DOHH2 (cell line): ENCODE measurements around the gene PCNX3.

Source experiments
- H3F3A ChIP-seq: fragments of 200-600 bp; sonication (generic), shearing (Covaris generic); 2 replicates; pipeline ENCODE4 v1.6.0; 2016; ENCODE audit warnings: antibody characterized with exemption, mild to moderate bottlenecking; ENCODE audit not compliant: control insufficient read depth, insufficient read depth
- H3K27ac ChIP-seq: fragments of 200-600 bp; sonication (generic); 2 replicates; pipeline ENCODE4 v1.5.1; 2014; ENCODE audit warnings: low read depth, mild to moderate bottlenecking, low read length, moderate library complexity
- H3K27me3 ChIP-seq: fragments of 200-600 bp; sonication (generic); 2 replicates; pipeline ENCODE4 v1.6.1; 2014; ENCODE audit warnings: mild to moderate bottlenecking, low read length, mixed read lengths; ENCODE audit not compliant: control insufficient read depth
- H3K36me3 ChIP-seq: fragments of 200-600 bp; sonication (generic); 2 replicates; pipeline ENCODE4 v1.6.1; 2014; ENCODE audit warnings: mild to moderate bottlenecking, low read length, moderate library complexity, mixed read lengths; ENCODE audit not compliant: control insufficient read depth
- H3K4me1 ChIP-seq: fragments of 200-600 bp; sonication (generic); 2 replicates; pipeline ENCODE4 v1.6.1; 2014; ENCODE audit warnings: mild to moderate bottlenecking, low read length, mixed read lengths; ENCODE audit not compliant: control insufficient read depth
- H3K4me2 ChIP-seq: fragments of 200-600 bp; sonication (generic); 2 replicates; pipeline ENCODE4 v1.6.0; 2014; ENCODE audit warnings: mild to moderate bottlenecking, low read length, moderate library complexity
- H3K4me3 ChIP-seq: fragments of 200-600 bp; sonication (generic); 2 replicates; pipeline ENCODE4 v1.5.1; 2014; ENCODE audit warnings: mild to moderate bottlenecking, low read length, mixed read lengths
- H3K79me2 ChIP-seq: fragments of 200-600 bp; sonication (generic); 2 replicates; pipeline ENCODE4 v1.6.1; 2014; ENCODE audit warnings: mild to moderate bottlenecking, low read length, mixed read lengths; ENCODE audit not compliant: control insufficient read depth
- H3K9me2 ChIP-seq: fragments of 200-600 bp; sonication (generic); replicated peaks from 2 replicates; pipeline ENCODE4 v1.6.1; 2014; ENCODE audit warnings: mild to moderate bottlenecking, low read length, mixed read lengths; ENCODE audit not compliant: control insufficient read depth
- H3K9me3 ChIP-seq: fragments of 200-600 bp; sonication (generic); 2 replicates; pipeline ENCODE4 v1.6.1; 2014; ENCODE audit warnings: antibody characterized with exemption, low read length, mixed read lengths; ENCODE audit not compliant: control insufficient read depth, insufficient read depth
- H4K20me1 ChIP-seq: fragments of 200-600 bp; sonication (generic); 2 replicates; pipeline ENCODE4 v1.6.0; 2014; ENCODE audit warnings: low read depth, mild to moderate bottlenecking, antibody characterized with exemption, low read length, moderate library complexity; ENCODE audit not compliant: control insufficient read depth, insufficient read depth
- CTCF ChIP-seq: fragments of 200-600 bp; sonication (generic); IDR thresholded peaks from one replicate; pipeline ENCODE4 v1.5.1; 2014; ENCODE audit warnings: antibody characterized with exemption, mild to moderate bottlenecking, low read depth, low read length; ENCODE audit not compliant: poor library complexity, severe bottlenecking
- EZH2phosphoT487 ChIP-seq: fragments of 200-600 bp; sonication (generic); IDR thresholded peaks from 2 replicates; pipeline ENCODE4 v1.6.1; 2017; ENCODE audit warnings: borderline replicate concordance, mild to moderate bottlenecking, antibody characterized with exemption, low read length, moderate library complexity, mixed read lengths

PCNX3 gene

DNA sequence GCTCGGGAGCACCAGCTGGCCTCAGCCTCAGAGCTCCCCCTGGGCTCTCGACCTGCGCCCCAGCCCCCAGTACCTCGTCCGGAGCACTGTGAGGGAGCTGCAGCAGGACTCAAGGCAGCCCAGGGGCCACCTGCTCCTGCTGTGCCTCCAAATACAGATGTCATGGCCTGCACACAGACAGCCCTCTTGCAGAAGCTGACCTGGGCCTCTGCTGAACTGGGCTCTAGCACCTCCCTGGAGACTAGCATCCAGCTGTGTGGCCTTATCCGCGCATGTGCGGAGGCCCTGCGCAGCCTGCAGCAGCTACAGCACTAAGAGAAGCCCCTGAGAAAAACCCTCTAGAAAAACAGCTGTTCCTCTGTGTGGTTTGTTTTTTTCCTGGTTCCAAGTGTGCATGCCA, 44.2 kb upstream of the PCNX3 start:
- Histone ChIP-seq H3F3A (peaks cover 27% of the 10 kb centered on the region), H3K79me2 (peaks cover 66% of the 10 kb centered on the region), H3K4me2 (peak overlapping the region; percentile 87), H4K20me1 (0 out of 2 replicates have a peak, but pooled peaks cover 2% of the 10 kb centered on the region), H3K9me3 (no peaks in the 10 kb centered on the region), H3K4me1 (peaks cover 61% of the 10 kb centered on the region), H3K27me3 (no peaks in the 10 kb centered on the region), H3K36me3 (peaks cover 30% of the 10 kb centered on the region), H3K4me3 (peak overlapping the region; percentile 98), H3K27ac (peak overlapping the region; percentile 31; the same call in 1 of the 2 replicates), H3K9me2 (no peaks in the 10 kb centered on the region)
- TF ChIP-seq EZH2phosphoT487 (no peak), CTCF (no peak)

DNA sequence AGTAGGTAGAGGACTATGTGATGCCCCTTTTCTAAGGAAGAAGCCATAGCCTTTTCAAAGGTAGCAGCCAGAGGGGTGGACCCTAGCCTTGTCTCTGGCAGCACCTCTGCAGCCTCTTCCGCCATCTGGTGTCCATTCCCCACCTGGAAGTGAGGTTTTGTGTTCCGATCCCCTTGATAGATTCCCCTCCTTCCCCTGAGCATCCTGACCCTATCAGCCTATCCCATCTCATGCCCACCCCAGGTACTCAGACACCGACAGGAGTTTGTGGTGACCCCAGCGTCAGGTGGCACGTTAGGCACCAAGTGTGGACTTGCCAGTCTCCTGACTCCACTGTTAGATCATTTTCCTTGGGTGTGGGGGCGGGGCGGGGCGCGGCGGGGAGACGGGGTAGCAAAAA, 43.6 kb upstream of the PCNX3 start:
- TF ChIP-seq CTCF (peak; percentile 40), EZH2phosphoT487 (no peak)
- Histone ChIP-seq H3K4me2 (peak overlapping the region; percentile 87), H3K4me1 (peaks cover 61% of the 10 kb centered on the region), H4K20me1 (0 out of 2 replicates have a peak, but pooled peaks cover 2% of the 10 kb centered on the region), H3K79me2 (peaks cover 66% of the 10 kb centered on the region), H3K9me3 (no peaks in the 10 kb centered on the region), H3F3A (peaks cover 27% of the 10 kb centered on the region), H3K36me3 (peaks cover 26% of the 10 kb centered on the region), H3K27me3 (no peaks in the 10 kb centered on the region), H3K4me3 (peak overlapping the region; percentile 98), H3K9me2 (no peaks in the 10 kb centered on the region), H3K27ac (peak overlapping the region; percentile 31)

DNA sequence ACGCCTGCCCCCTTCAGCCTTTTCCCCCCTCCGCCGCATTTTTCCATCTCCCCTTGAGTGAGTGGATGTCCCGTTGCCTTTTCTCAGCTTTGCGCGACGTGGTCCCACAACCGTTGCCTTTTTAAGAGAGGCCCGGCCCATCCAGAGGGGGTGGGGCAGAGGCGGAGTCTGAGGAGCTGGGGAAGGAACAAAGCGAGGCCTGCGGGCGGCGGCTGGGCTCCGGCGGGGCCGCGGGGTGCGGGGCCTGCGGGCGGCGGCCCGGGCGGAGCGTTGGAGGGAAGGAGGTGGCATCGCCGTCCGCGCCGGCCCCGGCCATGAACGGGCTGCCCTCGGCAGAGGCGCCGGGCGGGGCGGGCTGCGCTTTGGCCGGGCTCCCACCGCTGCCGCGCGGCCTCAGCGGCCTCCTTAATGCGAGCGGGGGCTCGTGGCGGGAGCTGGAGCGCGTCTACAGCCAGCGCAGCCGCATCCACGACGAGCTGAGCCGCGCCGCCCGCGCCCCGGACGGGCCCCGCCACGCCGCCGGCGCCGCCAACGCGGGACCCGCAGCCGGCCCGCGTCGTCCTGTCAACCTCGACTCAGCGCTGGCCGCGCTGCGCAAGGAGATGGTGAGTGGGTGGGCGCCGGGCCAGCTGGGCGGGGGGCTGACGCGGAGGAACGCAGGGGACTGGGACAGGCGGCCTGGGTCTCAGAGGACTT, 43.1 kb upstream of the PCNX3 start, which contains the start of gene FAM89B:
TSS of gene FAM89B (plus strand) at position 183 of the 696 bp plus-strand sequence. CDS start at position 315, 132 bp downstream.
- no peak for TF ChIP-seq EZH2phosphoT487
- no peak for TF ChIP-seq CTCF
- H3K79me2 ChIP-seq = peaks cover 64% of the 10 kb centered on the region
- 0 out of 2 replicates have a peak, but pooled peaks cover 2% of the 10 kb centered on the region for H4K20me1 ChIP-seq
- peak within 1 kb of the TSS; percentile 87 for H3K4me2 ChIP-seq
- peak within 1 kb of the TSS; percentile 90 for H3K27ac ChIP-seq
- no peaks in the 10 kb centered on the region for H3K9me2 ChIP-seq
- peaks cover 27% of the 10 kb centered on the region for H3F3A ChIP-seq
- peak within 1 kb of the TSS; percentile 98 for H3K4me3 ChIP-seq
- no peaks in the 10 kb centered on the region for H3K9me3 ChIP-seq
- peaks cover 65% of the 10 kb centered on the region for H3K4me1 ChIP-seq
- peaks cover 26% of the 10 kb centered on the region for H3K36me3 ChIP-seq
- no peaks in the 10 kb centered on the region for H3K27me3 ChIP-seq
